ENCODE measurements around the gene SLC35A5. TPM values are rescaled to one million over a fixed set of nuclear protein-coding genes. Genes with fewer than 3 reads are reported as not detected.
"Not testable (repeated sequence)": the region's sequence is repeated elsewhere in the genome, so short reads cannot be mapped to it uniquely, and the experiment has no call there.

SLC35A5 gene, protein sequence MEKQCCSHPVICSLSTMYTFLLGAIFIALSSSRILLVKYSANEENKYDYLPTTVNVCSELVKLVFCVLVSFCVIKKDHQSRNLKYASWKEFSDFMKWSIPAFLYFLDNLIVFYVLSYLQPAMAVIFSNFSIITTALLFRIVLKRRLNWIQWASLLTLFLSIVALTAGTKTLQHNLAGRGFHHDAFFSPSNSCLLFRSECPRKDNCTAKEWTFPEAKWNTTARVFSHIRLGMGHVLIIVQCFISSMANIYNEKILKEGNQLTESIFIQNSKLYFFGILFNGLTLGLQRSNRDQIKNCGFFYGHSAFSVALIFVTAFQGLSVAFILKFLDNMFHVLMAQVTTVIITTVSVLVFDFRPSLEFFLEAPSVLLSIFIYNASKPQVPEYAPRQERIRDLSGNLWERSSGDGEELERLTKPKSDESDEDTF
- total RNA-seq = 10 to 100 TPM; 17.4 to 23.2 TPM

DNA sequence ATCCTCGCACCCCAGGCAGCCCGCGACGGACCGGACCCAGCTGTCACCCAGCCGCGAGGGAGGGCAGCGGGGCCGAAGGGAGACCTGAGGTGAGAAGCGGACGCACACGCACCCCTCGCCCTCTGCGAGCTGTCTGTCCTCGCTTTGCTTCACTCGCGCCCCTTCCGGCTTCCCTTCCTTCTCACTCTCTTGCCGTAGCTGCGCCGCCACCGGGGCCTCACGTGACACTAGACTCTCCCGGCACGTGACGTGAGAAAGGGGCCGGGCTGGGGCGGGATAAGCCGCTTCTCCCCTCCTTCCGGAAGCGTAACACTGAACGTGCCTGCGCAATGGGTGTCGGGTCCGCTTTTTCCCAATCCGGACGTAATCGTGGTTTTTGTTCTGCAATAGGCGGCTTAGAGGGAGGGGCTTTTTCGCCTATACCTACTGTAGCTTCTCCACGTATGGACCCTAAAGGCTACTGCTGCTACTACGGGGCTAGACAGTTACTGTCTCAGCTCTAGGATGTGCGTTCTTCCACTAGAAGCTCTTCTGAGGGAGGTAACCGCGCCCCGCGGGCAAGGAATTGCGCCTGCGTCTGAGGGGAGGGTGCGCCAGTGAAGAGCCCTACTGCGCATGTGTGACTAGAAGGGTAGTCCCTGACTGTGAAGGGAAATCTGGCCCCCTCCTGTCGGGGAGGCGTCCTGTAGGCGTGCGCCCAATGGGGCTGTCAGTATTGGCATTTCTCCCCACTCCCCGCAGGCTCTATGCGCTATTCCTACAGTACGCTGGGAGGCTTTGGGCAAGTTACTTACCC is at the start of gene SLC35A5, which contains the start of gene ATG3:
TSS of gene SLC35A5 (plus strand) at position 312 of the 796 bp plus-strand sequence. CDS start 1,359 bp downstream, outside the sequence.
TSS of gene ATG3 (minus strand) at position 229 of the 796 bp plus-strand sequence. CDS start 434 bp downstream, outside the sequence.
- peaks cover 32% of the 10 kb centered on the region for H3K4me1 Mint-ChIP-seq
- peak; percentile 82 for ATAC-seq

DNA sequence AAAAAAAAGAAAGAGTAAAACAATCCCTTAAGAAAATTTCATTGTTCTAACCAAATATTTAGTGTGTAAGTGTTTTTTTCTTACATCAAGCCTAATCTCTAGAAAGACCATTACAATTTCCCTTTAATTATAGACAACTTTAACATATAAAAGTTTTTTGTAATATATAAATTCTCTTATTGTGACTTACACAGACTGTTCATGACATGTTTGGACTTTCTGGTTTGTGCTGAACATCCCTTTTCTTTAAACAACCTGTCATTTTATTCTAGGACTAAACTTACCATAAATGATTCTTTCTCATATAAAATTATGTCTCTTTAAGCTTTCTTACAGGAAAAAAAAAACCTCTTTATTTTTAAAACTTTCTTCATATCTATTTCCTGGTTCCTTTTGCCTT is 49.5 kb upstream of the SLC35A5 start:
- Mint-ChIP-seq H3K4me1 (peaks cover 15% of the 10 kb centered on the region), H3K27me3 (no peaks in the 10 kb centered on the region), H3K4me3 (no peak overlapping the region), H3K27ac (no peak overlapping the region), H3K9me3 (ENCODE audit: low read depth) (peaks cover 6% of the 10 kb centered on the region), H3K36me3 (peaks cover 18% of the 10 kb centered on the region)
- DNase-seq (no peak), ATAC-seq (no peak)
- CTCF ChIA-PET = interaction anchor here (1.0 to 1.7 kb wide), 4 partner anchors 11 to 219 kb away, joined by 3 to 4 read pairs (median 3); partner anchors contain the start of gene SLC9C1

More for the DNA sequence above, at the start of gene SLC35A5, which contains the start of gene ATG3:
- peak within 1 kb of the TSS; percentile 95 for H3K4me3 Mint-ChIP-seq
- peak within 1 kb of the TSS; percentile 95 for H3K27ac Mint-ChIP-seq
- H3K36me3 Mint-ChIP-seq = peaks cover 32% of the 10 kb centered on the region
- H3K9me3 Mint-ChIP-seq (ENCODE audit: low read depth) = no peaks in the 10 kb centered on the region
- H3K27me3 Mint-ChIP-seq = no peaks in the 10 kb centered on the region
- CTCF ChIA-PET = interaction anchor here (1.3 to 1.8 kb wide), 5 partner anchors 11 to 451 kb away, joined by 3 to 5 read pairs (median 4); no protein-coding TSS in a partner anchor
- DNase-seq = peak; percentile 99

GRCh38 chr3:112514527-112515128 is 47.2 kb upstream of the SLC35A5 start:
- H3K9me3 Mint-ChIP-seq (ENCODE audit: low read depth) = peaks cover 4% of the 10 kb centered on the region
- no peaks in the 10 kb centered on the region for H3K27me3 Mint-ChIP-seq
- H3K4me1 Mint-ChIP-seq = peaks cover 23% of the 10 kb centered on the region
- CTCF ChIA-PET = interaction anchor here (0.7 to 2.2 kb wide), 10 partner anchors 11 to 221 kb away, joined by 3 to 7 read pairs (median 4); partner anchors contain the start of gene BTLA
- H3K36me3 Mint-ChIP-seq = peaks cover 14% of the 10 kb centered on the region
- ATAC-seq = peak; percentile 100
- peak; percentile 74 for DNase-seq
- H3K4me3 Mint-ChIP-seq = peak overlapping the region; percentile 33
- H3K27ac Mint-ChIP-seq = peak overlapping the region; percentile 85

GRCh38 chr3:112518970-112519369 is 42.9 kb upstream of the SLC35A5 start:
- DNase-seq; H3K36me3 Mint-ChIP-seq; H3K9me3 Mint-ChIP-seq (ENCODE audit: low read depth); H3K27ac Mint-ChIP-seq; H3K4me3 Mint-ChIP-seq; H3K27me3 Mint-ChIP-seq; ATAC-seq: not testable (repeated sequence)
- CTCF ChIA-PET = interaction anchor here (0.6 to 1.8 kb wide), 7 partner anchors 14 to 409 kb away, joined by 3 to 6 read pairs (median 5); partner anchors contain the start of gene CD200
- H3K4me1 Mint-ChIP-seq = peaks cover 22% of the 10 kb centered on the region

- Mint-ChIP-seq H3K27ac (no peak overlapping the region), H3K36me3 (peaks cover 2% of the 10 kb centered on the region)
Measured at GRCh38 chr3:112519424-112520001, 42.3 kb upstream of the SLC35A5 start.

DNA sequence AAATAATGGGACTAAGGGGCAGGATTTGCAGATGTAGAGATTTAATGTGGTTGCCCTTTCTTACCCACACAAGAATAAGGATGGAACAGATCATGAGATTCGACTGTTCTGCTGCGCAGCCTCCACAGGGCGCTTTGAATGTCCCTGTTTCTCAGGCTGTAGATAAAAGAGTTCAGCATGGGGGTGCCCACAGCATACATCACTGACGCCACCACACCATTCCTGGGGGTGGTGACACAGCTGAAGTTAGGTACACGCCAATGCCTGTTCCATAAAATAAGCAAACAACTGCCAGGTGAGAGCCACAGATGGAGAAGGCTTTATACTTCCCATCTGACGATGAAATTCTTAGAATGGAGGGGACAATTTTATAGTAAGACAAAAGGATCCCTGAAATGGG is 37.7 kb upstream of the SLC35A5 start:
- ATAC-seq; H3K4me1 Mint-ChIP-seq; H3K27ac Mint-ChIP-seq; CTCF ChIA-PET; H3K36me3 Mint-ChIP-seq; H3K4me3 Mint-ChIP-seq; H3K27me3 Mint-ChIP-seq; H3K9me3 Mint-ChIP-seq (ENCODE audit: low read depth); DNase-seq: not testable (repeated sequence)

More at GRCh38 chr3:112519424-112520001, 42.3 kb upstream of the SLC35A5 start:
- Mint-ChIP-seq H3K9me3 (ENCODE audit: low read depth) (no peaks in the 10 kb centered on the region), H3K27me3 (no peaks in the 10 kb centered on the region), H3K4me1 (peaks cover 19% of the 10 kb centered on the region), H3K4me3 (no peak overlapping the region)
- CTCF ChIA-PET = interaction anchor here (0.6 to 3.2 kb wide), 14 partner anchors 20 to 408 kb away, joined by 3 to 24 read pairs (median 4); partner anchors contain the start of genes BTLA, CD200 and SLC9C1
- DNase-seq (no peak), ATAC-seq (peak; percentile 75)

DNA sequence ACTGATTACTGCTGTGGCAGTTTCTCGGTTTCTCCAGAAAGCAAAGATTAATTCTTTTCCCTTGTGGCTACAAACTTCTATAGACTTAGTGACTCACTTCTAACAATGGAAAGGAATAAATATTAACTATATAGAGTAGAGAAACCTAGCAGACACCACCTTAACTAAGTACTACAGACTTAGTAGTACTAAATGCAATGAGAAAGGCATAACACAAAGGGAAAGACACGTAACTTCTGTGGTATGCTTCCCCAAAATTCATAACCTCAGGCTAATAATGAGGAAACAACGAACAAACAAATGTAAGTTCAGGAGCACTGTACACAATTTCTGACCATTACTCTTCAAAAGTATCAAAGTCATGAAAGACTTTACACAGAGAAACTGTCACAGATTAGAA is 31.3 kb upstream of the SLC35A5 start:
- Mint-ChIP-seq H3K4me3 (no peak overlapping the region), H3K27me3 (no peaks in the 10 kb centered on the region), H3K4me1 (no peaks in the 10 kb centered on the region), H3K9me3 (ENCODE audit: low read depth) (no peaks in the 10 kb centered on the region), H3K36me3 (peaks cover 30% of the 10 kb centered on the region), H3K27ac (no peak overlapping the region)
- DNase-seq = no peak
- CTCF ChIA-PET = interaction anchor here (0.5 to 1.6 kb wide), 7 partner anchors 9 to 419 kb away, joined by 3 to 15 read pairs (median 3); partner anchors contain the start of gene SLC9C1
- ATAC-seq = no peak

GRCh38 chr3:112531358-112531781 is 30.5 kb upstream of the SLC35A5 start:
- Mint-ChIP-seq H3K36me3 (peaks cover 34% of the 10 kb centered on the region), H3K9me3 (ENCODE audit: low read depth) (no peaks in the 10 kb centered on the region), H3K27me3 (no peaks in the 10 kb centered on the region), H3K4me3 (no peak overlapping the region), H3K4me1 (no peaks in the 10 kb centered on the region), H3K27ac (no peak overlapping the region)
- CTCF ChIA-PET = interaction anchor here (0.5 to 1.6 kb wide), 7 partner anchors 9 to 420 kb away, joined by 3 to 15 read pairs (median 3); partner anchors contain the start of gene SLC9C1
- no peak for DNase-seq
- ATAC-seq = no peak

GRCh38 chr3:112539825-112540650 is 21.8 kb upstream of the SLC35A5 start:
- ATAC-seq (peak; percentile 66), DNase-seq (no peak)
- CTCF ChIA-PET = interaction anchor here (0.8 to 1.0 kb wide), 2 partner anchors 9 to 246 kb away, joined by 3 to 4 read pairs; partner anchors contain the start of gene SLC9C1
- Mint-ChIP-seq H3K4me1 (peaks cover 19% of the 10 kb centered on the region), H3K9me3 (ENCODE audit: low read depth) (no peaks in the 10 kb centered on the region), H3K27ac (peak overlapping the region; percentile 77), H3K36me3 (peaks cover 65% of the 10 kb centered on the region), H3K4me3 (no peak overlapping the region), H3K27me3 (no peaks in the 10 kb centered on the region)

- ATAC-seq = no peak
- Mint-ChIP-seq H3K9me3 (ENCODE audit: low read depth) (no peaks in the 10 kb centered on the region), H3K4me3 (no peak overlapping the region), H3K27ac (no peak overlapping the region), H3K4me1 (peaks cover 8% of the 10 kb centered on the region), H3K36me3 (peaks cover 53% of the 10 kb centered on the region), H3K27me3 (no peaks in the 10 kb centered on the region)
- DNase-seq = no peak
- CTCF ChIA-PET = interaction anchor here (1.0 kb wide), 1 partner anchor 12 kb away, joined by 3 read pairs; no protein-coding TSS in a partner anchor
Measured at GRCh38 chr3:112546216-112546759, 15.6 kb upstream of the SLC35A5 start.

DNA sequence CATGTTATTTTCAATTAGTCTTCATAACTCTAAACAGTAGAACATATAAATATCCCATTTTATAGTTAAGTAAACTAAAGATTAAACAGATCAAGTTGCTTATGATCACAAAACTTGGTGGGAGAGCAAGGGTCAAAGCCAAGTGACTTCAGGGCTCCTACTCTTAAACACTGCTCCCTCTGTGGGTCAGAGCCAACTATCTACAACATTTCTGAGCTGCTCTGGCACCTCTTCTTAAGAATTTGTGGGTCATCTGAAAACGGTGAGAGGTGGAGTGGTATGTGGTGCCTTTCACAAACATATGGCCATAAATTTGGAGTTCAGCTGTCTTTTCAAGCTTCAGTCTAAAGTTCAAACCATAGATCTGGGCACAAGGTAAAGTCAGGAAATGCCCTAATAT is 11.0 kb upstream of the SLC35A5 start:
- H3K27ac Mint-ChIP-seq = no peak overlapping the region
- H3K27me3 Mint-ChIP-seq = no peaks in the 10 kb centered on the region
- peaks cover 17% of the 10 kb centered on the region for H3K4me1 Mint-ChIP-seq
- ATAC-seq (no peak), DNase-seq (no peak)
- H3K9me3 Mint-ChIP-seq (ENCODE audit: low read depth) = no peaks in the 10 kb centered on the region
- H3K36me3 Mint-ChIP-seq = peaks cover 57% of the 10 kb centered on the region
- H3K4me3 Mint-ChIP-seq = no peak overlapping the region
- CTCF ChIA-PET = interaction anchor here (1.1 to 1.5 kb wide), 3 partner anchors 10 to 18 kb away, joined by 3 to 5 read pairs (median 3); partner anchors contain the start of genes ATG3 and SLC35A5

All from activated CD8-positive, alpha-beta memory T cell treated with anti-CD3 and anti-CD28 coated beads, Interleukin-2, amount 10 ng/mL, durations not matched to agents 7 days and 5 days (primary cell).